GM21528 (cell line): ENCODE data around the gene FSTL5.

Experiments used
- ATAC-seq: cut with Tn5 transposase; IDR thresholded peaks from one replicate; pipeline ENCODE4 v1.9.1; 2021; ENCODE audit warnings: mild to moderate bottlenecking, moderate library complexity; ENCODE audit not compliant: unreplicated experiment, low FRiP score

FSTL5 gene

DNA sequence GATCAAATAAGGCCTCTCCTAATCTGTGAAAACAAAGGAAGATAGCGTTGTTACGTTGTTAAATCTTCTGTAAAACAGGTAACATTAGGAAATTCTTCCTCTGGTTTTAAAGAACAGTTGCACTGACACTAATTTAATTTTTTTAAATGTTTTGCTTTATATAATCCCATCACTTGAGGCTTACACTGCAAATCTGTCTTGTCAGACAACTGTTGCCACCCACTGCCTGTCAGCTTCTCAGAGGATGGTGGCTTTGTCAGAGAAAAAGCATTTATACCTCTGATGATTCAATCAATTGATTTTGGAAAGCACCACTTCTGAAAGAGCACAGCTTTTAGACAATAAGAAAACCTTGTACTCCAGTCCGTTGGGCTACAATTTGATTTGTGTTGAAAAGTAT, 799.1 kb downstream of the FSTL5 start:
- no peak for ATAC-seq

DNA sequence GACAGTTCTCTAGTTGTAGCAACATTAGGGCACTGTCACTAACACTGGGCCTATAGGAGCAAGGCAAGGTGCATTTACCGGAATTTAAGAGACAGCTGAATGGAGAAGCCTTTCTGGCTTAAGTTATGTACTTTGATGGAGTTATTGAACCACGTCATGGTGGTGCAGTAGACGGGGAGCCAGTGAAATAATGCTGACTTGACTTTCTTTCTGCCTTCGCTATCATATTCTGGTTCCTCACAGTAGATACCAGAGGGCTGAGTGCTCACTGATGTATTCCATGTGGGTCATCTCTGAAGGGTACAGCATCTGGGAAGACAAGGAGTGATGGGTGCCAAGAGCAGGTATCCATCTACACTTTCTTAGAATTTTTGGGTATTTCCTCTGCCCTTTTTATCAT, 802.8 kb downstream of the FSTL5 start:
- no peak for ATAC-seq

DNA sequence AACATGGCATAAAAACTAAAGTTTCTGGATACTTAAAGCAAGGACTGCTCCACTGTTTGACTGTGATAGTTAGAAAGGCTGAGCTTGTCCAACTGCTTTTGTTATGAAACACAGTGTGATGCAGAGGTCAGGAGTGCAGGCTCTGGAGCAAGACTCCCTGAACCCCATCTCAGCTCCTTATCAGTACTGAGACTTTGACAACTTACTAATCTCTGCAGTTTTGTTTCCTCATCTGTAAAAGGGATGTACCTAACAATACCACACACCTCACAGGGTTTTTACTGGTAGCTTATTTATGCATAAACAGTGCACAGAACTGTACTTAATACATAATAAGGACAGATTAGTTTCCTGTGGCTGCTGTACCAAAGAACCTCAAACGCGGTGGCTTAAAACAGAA, 804.3 kb downstream of the FSTL5 start:
- ATAC-seq, result no peak

DNA sequence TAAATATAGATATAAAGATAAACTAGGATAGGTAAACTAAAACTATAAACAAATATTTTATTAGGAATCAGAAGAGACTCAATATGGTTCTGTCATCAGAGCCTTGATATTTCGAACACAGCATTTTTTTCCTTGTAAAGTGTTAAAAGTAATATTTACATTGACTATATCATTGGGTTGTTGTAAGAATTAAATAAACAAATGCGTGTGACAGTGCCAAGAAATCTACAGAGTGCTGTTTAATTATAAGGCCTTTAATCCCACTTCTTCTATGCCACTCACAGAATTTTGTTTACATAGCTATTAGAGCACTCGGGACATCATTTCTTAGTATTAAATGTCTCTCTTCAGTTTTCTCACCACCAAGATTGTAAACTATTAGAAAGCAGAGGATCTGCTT, 807.4 kb downstream of the FSTL5 start:
- ATAC-seq, result no peak

DNA sequence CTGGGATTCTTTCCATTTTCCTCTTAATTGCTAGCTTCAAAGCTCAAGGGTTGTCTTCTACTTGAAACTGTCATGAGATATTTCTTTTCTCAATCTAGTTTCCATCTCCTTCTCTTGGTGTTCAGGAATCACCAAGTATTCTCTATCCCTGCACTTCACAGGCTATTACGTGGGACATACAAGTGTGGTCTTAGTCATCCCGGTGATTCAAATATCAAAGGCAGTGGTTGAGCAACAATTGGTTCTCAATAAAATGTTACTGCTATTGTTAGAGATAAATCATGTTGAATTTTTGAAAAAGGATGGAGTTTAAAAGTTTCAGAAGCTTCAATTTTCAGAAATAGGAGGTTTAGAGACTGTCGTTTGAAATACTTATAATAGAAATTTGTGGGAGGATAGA, 812.9 kb downstream of the FSTL5 start:
- no peak for ATAC-seq

DNA sequence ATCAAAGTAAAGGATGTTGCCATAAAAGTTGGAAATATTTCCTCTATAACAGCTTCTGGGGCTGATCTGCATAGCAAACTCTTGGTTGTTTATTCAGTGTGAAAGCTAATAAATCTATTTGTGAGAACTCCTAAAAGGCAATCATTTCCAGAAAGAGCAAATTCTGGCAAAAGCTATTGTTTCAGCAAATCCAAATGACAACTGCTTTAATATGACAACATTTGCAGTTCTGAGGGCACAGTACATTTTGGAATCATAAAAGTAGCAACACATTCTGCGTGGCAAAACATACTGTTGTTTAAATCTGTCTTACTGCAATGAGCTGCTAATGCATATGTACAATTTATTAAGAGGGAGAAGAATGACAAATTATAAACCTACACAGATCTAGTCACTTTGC, 818.1 kb downstream of the FSTL5 start:
- no peak for ATAC-seq

DNA sequence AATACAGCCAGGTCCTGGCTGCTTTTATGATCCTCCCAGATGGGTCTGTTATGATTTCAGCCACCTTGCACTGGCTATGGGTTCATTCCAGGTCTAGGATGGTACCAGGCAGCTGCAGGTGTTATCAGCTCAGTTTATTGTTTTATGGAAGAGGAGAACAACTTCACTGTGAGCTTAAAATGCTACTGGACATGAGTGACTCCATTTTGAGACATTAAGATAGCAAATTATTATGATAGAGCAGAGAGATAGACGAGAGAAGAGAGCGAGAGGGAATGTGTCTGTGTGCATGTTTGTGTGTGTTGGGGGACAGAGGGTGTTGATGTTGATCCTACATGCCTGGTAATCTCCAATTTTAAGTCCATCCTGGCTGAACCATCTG, 820.2 kb downstream of the FSTL5 start:
- ATAC-seq, result no peak

DNA sequence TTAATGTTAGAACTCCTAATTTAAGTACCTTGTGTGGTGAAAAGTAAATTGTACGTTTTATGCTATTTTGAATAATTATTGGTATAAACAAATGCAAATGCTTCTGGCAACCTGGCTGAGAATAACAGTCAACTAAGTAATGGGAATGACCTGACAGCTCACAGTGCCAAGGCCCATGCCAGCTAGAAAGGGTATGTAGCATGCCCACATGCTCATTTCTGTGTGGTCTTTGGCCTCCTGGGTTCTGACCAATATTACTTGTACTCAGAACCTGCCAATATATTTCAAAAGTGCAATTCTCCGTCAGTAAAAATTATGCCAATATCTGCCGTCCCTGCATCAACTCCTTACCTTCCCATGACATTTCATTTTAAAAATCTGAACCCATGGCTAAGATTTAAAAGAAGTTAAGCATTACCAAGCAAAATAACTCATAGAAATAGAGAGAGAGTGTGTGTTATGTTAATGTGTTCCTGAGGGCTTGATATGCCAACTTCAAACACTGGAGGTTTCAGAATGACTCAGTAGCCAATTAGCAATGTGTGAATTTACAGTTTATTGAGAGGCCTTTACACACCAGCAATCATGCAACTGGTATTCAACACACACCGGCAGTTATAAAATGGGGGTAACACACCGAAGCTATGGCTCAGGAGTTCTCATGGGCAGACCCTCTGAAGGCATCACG, 820.8 kb downstream of the FSTL5 start:
- no peak for ATAC-seq

DNA sequence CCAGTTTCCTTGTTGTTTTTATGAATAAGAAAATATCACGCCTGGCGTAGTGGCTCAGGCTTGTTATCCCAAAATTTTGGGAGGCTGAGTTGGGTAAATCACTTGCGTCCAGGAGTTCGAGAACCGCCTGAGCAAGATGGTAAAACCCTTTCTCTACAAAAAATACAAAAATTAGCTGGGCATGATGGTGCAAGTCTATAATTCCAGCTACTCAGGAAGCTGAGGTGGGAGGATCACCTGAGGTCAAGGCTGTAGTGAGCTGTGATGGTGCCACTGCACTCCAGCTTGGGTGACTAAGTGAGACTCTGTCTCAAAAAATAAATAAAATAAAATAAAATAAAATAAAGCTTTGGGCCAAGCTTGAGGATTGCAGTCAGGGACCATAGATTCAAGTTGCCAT, 827.2 kb downstream of the FSTL5 start:
- ATAC-seq, result no peak

DNA sequence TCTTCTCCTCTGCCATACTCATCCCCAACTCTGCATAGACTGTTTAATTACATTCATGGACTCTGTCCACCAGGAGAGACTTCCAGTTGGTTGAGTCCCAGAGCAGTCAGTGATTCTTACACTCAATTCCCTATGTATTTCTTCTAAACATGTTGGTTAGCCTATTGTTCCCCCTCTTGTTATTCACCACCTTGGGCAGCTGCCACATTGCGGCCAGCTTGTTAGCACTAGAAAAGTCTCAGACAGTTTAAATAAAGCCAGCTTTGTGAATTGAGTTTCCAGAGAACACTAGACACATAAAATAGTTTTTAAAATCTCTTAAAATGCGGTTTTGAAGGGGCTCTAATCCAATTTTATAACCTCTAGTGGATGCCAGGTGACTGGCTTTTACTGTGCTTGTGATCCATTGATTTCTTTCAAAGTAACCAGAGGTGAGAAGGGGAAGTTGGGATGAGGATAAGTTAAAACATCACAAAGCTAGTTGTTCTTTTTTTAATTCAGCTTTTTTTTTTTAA, 827.7 kb downstream of the FSTL5 start:
- ATAC-seq, result no peak
